Transverse colon (tissue), 4 donors: ENCODE results near the gene RSL24D1. TPM values are rescaled to one million over a fixed set of nuclear protein-coding genes. Genes with fewer than 3 reads are reported as not detected.
A peak's percentile ranks its signal among the peaks of the same experiment; 100 is the strongest.

Experiments used
- DNase-seq: peaks from one replicate; pipeline ENCODE4 v3.0.0-alpha.2; 2019
- H3K27ac ChIP-seq, 4 donors: fragments of 200-600 bp; sonication (generic); 2 replicates each; pipeline ENCODE4 v1.5.1; 2016 to 2018; ENCODE audit warnings: inconsistent platforms in 4 of 4
- H3K27me3 ChIP-seq: fragments of 200-600 bp; sonication (generic); 2 replicates; pipeline ENCODE4 v1.5.1; 2017; ENCODE audit warnings: inconsistent platforms
- H3K36me3 ChIP-seq, 4 donors: fragments of 200-600 bp; sonication (generic); 2 replicates each; pipeline ENCODE4 v1.5.1; 2017 to 2019; ENCODE audit warnings: inconsistent platforms in 4 of 4
- H3K4me1 ChIP-seq, 4 donors: fragments of 200-600 bp; sonication (generic); 2 replicates each; pipeline ENCODE4 v1.5.1; 2017 to 2020; ENCODE audit warnings: inconsistent platforms in 4 of 4
- H3K4me3 ChIP-seq, 4 donors: fragments of 200-600 bp; sonication (generic); 1 replicate in 1 of 4; 2 replicates in 3 of 4; pipeline versions ENCODE4 v1.5.1 to v1.6.1; 2017 to 2019; ENCODE audit warnings: inconsistent platforms in 4 of 4
- H3K9me3 ChIP-seq, 2 donors: fragments of 200-600 bp; sonication (generic); 2 replicates each; pipeline ENCODE4 v1.5.1; 2017 to 2019; ENCODE audit warnings: inconsistent platforms in 2 of 2
- EP300 ChIP-seq: sonication (generic); formaldehyde crosslinking; IDR thresholded peaks from one replicate; pipeline ENCODE4 v1.6.1; 2017; ENCODE audit warnings: antibody characterized with exemption, low read depth
- POLR2A ChIP-seq: fragments of 450-650 bp; IDR thresholded peaks from one replicate; pipeline ENCODE4 v1.6.1; 2016; ENCODE audit warnings: antibody characterized with exemption, mild to moderate bottlenecking, moderate library complexity
- POLR2AphosphoS5 ChIP-seq, 3 donors: sonication (generic); formaldehyde crosslinking; IDR thresholded peaks; one replicate each; pipeline ENCODE4 v1.6.1; 2016; ENCODE audit warnings: antibody characterized with exemption in 3 of 3
- WGBS, 2 donors: methylation state at CpG; one replicate each; pipeline ENCODE4 v1.1.5; 2018; ENCODE audit warnings: low coverage in 1 of 2; 5-methylcytosine and 5-hydroxymethylcytosine counted together
- in situ Hi-C, 4 donors: fragments of 200-750 bp; cut with MboI; loops; one replicate each; pipeline versions ENCODE4 v1.15.0 to v1.15.1; 2017; ENCODE audit warnings: low sequenced_read_pairs in 3 of 4, low pct_ligation_motif_present in 1 of 4, low pct_unique_long_range_greater_than_20kb in 1 of 4
- intact Hi-C: fragments of 100-400 bp; cut with DNase I; formaldehyde crosslinking; loops from one replicate; pipeline ENCODE4 v1.15.1; 2023; ENCODE audit warnings: low total_unique reads
- total RNA-seq, 4 donors: library from RNA; depleted of rRNA; stranded (reverse); fragments of >200 nt; gene quantifications; one replicate each; pipeline ENCODE4 v1.1.0, GENCODE V29; 2016
- TF ChIP-seq, protein P1 (sequence below), 5 experiments: fragments of 200-600 bp in 3 of 5; fragments of 450-650 bp in 2 of 5; sonication (generic) in 3 of 5; IDR thresholded peaks; 1 replicate in 2 of 5; 2 replicates in 3 of 5; pipeline ENCODE4 v1.5.1; 2016 to 2017; ENCODE audit warnings: antibody characterized with exemption in 5 of 5, inconsistent platforms in 3 of 5, mild to moderate bottlenecking in 2 of 5, moderate library complexity in 1 of 5

RSL24D1 gene
- total RNA-seq, 4 donors from 2014 or later: 10.1 to 65.3 (median 29.9) TPM

DNA sequence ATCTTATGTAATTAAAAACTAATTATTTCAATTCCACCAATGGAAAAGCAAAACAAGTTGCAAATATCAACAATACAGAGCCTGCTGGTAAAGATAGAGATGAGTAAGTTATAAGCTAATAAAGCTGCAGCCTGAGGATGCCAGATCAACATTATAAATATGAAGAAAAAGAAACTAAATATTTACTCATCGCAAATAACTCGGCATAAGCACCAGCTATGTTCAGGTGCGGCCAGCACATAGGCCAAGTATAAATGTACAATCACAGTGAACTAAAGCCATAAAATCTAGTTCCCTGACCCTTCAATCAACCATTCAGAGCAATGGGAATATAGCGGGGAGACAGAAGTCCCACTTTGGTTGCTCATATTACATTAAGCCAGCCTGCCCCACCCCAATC is 7.7 kb upstream of the RSL24D1 start:
- no peaks in the 10 kb centered on the region for H3K9me3 ChIP-seq
- intact Hi-C loops (no loop called here), in situ Hi-C loops (loop anchor here in 2 of 4 donors (25.0 kb wide), 1 partner anchor 208 kb away; the partner anchor contains the start of genes CCPG1 (in 2 of the 2) and PIERCE2 (in 2 of the 2))
- H3K4me1 ChIP-seq: no peaks in the 10 kb centered on the region
- H3K4me3 ChIP-seq: no peak overlapping the region
- TF ChIP-seq POLR2A: no peak
- TF ChIP-seq POLR2AphosphoS5 (IDR thresholded peaks at IDR 0.05): no peak
- TF ChIP-seq, protein P1, sequence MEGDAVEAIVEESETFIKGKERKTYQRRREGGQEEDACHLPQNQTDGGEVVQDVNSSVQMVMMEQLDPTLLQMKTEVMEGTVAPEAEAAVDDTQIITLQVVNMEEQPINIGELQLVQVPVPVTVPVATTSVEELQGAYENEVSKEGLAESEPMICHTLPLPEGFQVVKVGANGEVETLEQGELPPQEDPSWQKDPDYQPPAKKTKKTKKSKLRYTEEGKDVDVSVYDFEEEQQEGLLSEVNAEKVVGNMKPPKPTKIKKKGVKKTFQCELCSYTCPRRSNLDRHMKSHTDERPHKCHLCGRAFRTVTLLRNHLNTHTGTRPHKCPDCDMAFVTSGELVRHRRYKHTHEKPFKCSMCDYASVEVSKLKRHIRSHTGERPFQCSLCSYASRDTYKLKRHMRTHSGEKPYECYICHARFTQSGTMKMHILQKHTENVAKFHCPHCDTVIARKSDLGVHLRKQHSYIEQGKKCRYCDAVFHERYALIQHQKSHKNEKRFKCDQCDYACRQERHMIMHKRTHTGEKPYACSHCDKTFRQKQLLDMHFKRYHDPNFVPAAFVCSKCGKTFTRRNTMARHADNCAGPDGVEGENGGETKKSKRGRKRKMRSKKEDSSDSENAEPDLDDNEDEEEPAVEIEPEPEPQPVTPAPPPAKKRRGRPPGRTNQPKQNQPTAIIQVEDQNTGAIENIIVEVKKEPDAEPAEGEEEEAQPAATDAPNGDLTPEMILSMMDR (IDR thresholded peaks at IDR 0.05): no peak
- TF ChIP-seq EP300: no peak
- peaks cover 0 to 7% (median 0%) of the 10 kb centered on the region in 4 donors for H3K36me3 ChIP-seq
- no peak for DNase-seq
- 87 to 92% methylated on average over 4 of the region's 4 CpGs for WGBS, 2 donors
- H3K27ac ChIP-seq: no peak overlapping the region
- no peaks in the 10 kb centered on the region for H3K27me3 ChIP-seq

DNA sequence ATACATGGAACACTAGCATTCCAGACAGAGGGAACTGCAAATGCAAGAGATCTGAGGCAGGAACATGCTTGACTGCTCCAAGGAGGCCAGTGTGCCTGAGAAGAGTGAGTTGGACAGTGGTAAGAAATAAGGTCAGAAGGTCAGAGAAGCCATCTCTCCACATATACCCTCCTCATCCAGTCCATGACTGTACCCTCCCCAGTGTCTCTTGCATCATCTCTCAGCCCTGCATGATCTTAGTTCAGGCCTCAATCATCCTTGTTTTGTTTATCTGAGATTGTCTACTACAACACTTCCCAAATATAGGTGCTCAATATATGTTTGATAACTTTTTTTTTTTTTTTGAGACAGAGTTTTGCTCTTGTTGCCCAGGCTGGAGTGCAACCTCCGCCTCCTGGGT is 5.5 kb upstream of the RSL24D1 start:
- 92 to 100% methylated on average over 1 of the region's 1 CpG for WGBS, 2 donors
- intact Hi-C loops: no loop called here
- Histone ChIP-seq H3K36me3 (peaks cover 0 to 7% (median 0%) of the 10 kb centered on the region in 4 donors), H3K9me3 (no peaks in the 10 kb centered on the region), H3K27ac (no peak overlapping the region), H3K4me1 (peaks cover 0 to 10% (median 6%) of the 10 kb centered on the region in 4 donors), H3K4me3 (no peak overlapping the region), H3K27me3 (no peaks in the 10 kb centered on the region)
- no peak for DNase-seq
- no peak for TF ChIP-seq EP300
- no peak for TF ChIP-seq POLR2A
- TF ChIP-seq, protein P1 (IDR thresholded peaks at IDR 0.05): no peak
- TF ChIP-seq POLR2AphosphoS5 (IDR thresholded peaks at IDR 0.05): no peak
- in situ Hi-C loops: loop anchor here in 2 of 4 donors (25.0 kb wide), 1 partner anchor 210 kb away; the partner anchor contains the start of genes CCPG1 (in 2 of the 2) and PIERCE2 (in 2 of the 2)

DNA sequence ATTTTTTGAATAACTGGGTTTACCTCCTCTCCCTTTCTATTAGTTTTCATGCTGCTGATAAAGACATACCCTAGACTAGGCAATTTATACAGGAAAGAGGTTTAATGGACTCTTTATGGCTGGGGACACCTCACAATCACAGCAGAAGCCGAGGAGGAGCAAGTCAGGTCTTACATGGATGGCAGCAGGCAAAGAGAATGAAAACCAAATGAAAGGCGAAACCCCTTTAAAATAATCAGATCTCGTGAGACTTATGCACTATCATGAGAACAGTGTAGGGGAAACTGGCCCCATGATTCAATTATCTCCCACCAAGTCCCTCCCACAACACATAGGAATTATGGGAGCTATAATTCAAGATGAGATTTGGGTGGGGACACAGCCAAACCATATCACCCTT is 2.0 kb upstream of the RSL24D1 start:
- TF ChIP-seq EP300 (no peak), POLR2A (no peak), POLR2AphosphoS5 (IDR thresholded peaks at IDR 0.05) (no peak)
- TF ChIP-seq, protein P1 (IDR thresholded peaks at IDR 0.05): no peak
- DNase-seq: no peak
- intact Hi-C loops: no loop called here
- Histone ChIP-seq H3K9me3 (no peaks in the 10 kb centered on the region), H3K4me1 (peaks cover 11 to 33% (median 20%) of the 10 kb centered on the region in 4 donors), H3K27ac (no peak overlapping the region), H3K36me3 (no peaks in the 10 kb centered on the region), H3K27me3 (no peaks in the 10 kb centered on the region), H3K4me3 (no peak overlapping the region)
- 94 to 100% methylated on average over 3 of the region's 3 CpGs for WGBS, 2 donors
- in situ Hi-C loops: no loop called here

- peak overlapping the region; percentile 39 to 96 (median 81) for H3K4me3 ChIP-seq
- no peaks in the 10 kb centered on the region for H3K36me3 ChIP-seq
- 51 to 61% methylated on average over 4 of the region's 4 CpGs for WGBS, 2 donors
- peaks cover 11 to 39% (median 20%) of the 10 kb centered on the region in 4 donors for H3K4me1 ChIP-seq
- no peak for TF ChIP-seq EP300
- no peak for TF ChIP-seq POLR2A
- TF ChIP-seq, protein P1 (IDR thresholded peaks at IDR 0.05): no peak
- no peak for TF ChIP-seq POLR2AphosphoS5 (IDR thresholded peaks at IDR 0.05)
- H3K27ac ChIP-seq: peak overlapping the region; percentile 90 to 98 (median 93)
- DNase-seq: no peak
- H3K27me3 ChIP-seq: no peaks in the 10 kb centered on the region
- in situ Hi-C loops (no loop called here), intact Hi-C loops (no loop called here)
- H3K9me3 ChIP-seq: no peaks in the 10 kb centered on the region
These were observed 978 bp upstream of the RSL24D1 start for GRCh38 chr15:55197719-55198118.
